RWPE1 (cell line): ENCODE results near the gene MYL5.
"Not testable (repeated sequence)": the region's sequence is repeated elsewhere in the genome, so short reads cannot be mapped to it uniquely, and the experiment has no call there.

Experiments
- CTCF ChIA-PET: fragments of 350-600 bp; sonication (Branson Sonifier 250); formaldehyde crosslinking; extraction: SDS; loops from one replicate; lab custom pipeline; 2021; lab: Yijun Ruan, JAX
- POLR2A ChIA-PET: fragments of 400-600 bp; formaldehyde crosslinking; extraction: SDS; loops from one replicate; lab custom pipeline; 2020; ENCODE audit warnings: antibody characterized with exemption; ENCODE audit not compliant: low non-redundant PET; lab: Yijun Ruan, JAX
- DNase-seq: peaks from one replicate; pipeline ENCODE4 v3.0.0; 2012; ENCODE audit warnings: low spot score
- H3K27ac ChIP-seq: fragments of 450-650 bp; 2 replicates; pipeline ENCODE4 v1.5.1; 2017
- CTCF ChIP-seq: fragments of 450-650 bp; conservative IDR thresholded peaks from 2 replicates; pipeline ENCODE4 v1.5.1; 2017; ENCODE audit warnings: low read depth, mild to moderate bottlenecking

Gene MYL5

GRCh38 chr4:636628-637159, 37.6 kb upstream of the MYL5 start:
- H3K27ac ChIP-seq = no peak overlapping the region
- TF ChIP-seq CTCF = no peak
- DNase-seq = no peak
- POLR2A ChIA-PET = no interaction called here
- CTCF ChIA-PET = no interaction called here

- ChIA-PET POLR2A (no interaction called here), CTCF (no interaction called here)
- no peak for DNase-seq
- no peak for TF ChIP-seq CTCF
- no peak overlapping the region for H3K27ac ChIP-seq
Measured at GRCh38 chr4:637536-638280, 36.6 kb upstream of the MYL5 start.

GRCh38 chr4:642366-642765, 32.0 kb upstream of the MYL5 start:
- H3K27ac ChIP-seq, POLR2A ChIA-PET, DNase-seq, CTCF ChIA-PET: not testable (repeated sequence)

- CTCF ChIA-PET = no interaction called here
- no peak overlapping the region for H3K27ac ChIP-seq
- POLR2A ChIA-PET = no interaction called here
- no peak for TF ChIP-seq CTCF
- no peak for DNase-seq
Measured at GRCh38 chr4:646460-646859, 27.9 kb upstream of the MYL5 start.

DNA sequence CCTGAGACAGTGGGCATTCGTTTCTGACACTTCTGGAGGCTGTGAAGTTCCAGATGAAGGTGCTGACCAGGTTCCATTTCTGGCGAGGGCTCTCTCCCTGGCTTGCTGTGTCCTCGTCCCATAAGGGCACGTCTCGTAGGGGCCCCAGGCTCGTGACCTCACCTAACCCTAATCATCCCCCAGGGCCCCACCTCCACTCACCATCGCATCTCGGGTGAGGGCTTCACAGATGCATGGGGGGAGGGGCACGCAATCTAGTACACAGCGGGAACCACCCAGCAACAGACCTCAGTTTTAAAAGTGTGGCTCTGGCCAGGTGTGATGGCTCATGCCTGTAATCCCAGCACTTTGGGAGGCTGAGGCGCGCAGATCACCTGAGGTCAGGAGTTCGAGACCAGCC, 26.9 kb upstream of the MYL5 start:
- ChIA-PET POLR2A (no interaction called here), CTCF (no interaction called here)
- DNase-seq = no peak
- H3K27ac ChIP-seq = no peak overlapping the region
- TF ChIP-seq CTCF = no peak

DNA sequence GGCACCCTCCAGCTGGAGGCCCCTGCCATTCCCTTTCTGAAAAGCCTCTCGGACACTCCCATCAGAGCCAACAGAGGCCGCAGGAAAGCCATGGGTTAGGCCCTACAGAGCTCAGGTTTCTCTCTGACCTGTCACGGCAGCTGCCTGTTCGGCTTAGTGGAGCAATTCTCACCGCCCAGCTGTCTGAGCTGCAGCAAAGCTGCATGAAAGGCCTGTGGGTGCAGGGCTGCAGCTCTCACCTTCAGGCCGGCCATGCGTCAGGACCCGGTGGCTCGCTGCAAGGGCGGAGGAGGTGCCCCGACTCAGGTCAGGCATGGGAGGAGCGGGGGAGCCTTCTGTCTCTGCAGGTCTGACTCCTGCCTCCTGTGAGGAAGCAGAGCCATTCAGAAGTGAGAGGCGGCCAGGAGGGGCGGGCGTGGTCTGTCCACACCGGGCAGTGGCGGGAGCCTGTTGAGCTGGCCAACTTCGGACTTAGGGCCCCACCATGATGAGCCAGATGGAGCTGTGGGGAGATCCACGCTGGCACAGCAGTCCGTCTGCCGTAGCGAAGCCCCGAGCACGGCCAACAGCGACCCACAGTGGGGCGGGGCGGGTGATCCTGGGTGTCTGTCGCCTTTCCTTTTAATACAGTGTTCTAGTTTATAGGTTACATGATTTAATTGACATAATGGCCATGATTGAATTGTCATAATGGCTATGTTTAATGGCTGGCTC, 25.6 kb upstream of the MYL5 start:
- POLR2A ChIA-PET = no interaction called here

More for the DNA sequence above, 25.6 kb upstream of the MYL5 start:
- no peak for TF ChIP-seq CTCF
- no peak overlapping the region for H3K27ac ChIP-seq
- CTCF ChIA-PET = interaction anchor here (0.6 to 0.7 kb wide), 2 partner anchors 18 to 81 kb away, joined by 3 to 4 read pairs; no protein-coding TSS in a partner anchor
- no peak for DNase-seq
